C4-2B (cell line): ENCODE measurements around the gene TEX13C.

Experiments
- H3K27ac ChIP-seq: fragments of 450-650 bp; 2 replicates; pipeline ENCODE4 v1.5.1; 2017
- CTCF ChIP-seq: fragments of 450-650 bp; conservative IDR thresholded peaks from 2 replicates; pipeline ENCODE4 v1.5.1; 2017; ENCODE audit warnings: mild to moderate bottlenecking
- ZFX ChIP-seq: fragments of 450-650 bp; IDR thresholded peaks from 2 replicates; pipeline ENCODE4 v1.6.1; 2017

TEX13C gene

GRCh38 chrX:125319646-125320521 lies at the start of gene TEX13C:
TEX13C (plus strand) TSS chrX:125319871; CDS start chrX:125320120, 249 bp downstream.
- H3K27ac ChIP-seq = no peak within 1 kb of the TSS
- TF ChIP-seq CTCF (no peak), ZFX (no peak)

DNA sequence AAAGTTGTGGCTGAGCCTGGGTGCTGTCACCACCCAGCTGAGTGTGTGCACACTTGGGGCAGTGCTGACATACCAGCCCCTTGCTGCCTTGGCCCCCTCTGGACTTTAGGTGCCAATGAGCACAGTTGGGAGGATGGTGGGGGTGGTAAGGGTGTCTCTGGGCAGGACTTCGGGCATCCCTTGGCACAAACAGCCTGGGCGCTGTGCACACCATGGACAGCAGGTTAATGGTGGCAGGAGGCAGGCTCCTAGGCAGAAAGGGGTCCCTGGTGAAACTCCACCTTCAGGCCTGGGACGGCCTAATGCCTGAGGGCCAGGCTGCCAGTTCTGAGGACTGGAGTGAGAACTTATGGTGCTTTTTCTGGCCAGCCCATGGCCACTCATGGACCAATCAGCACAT lies 32.4 kb upstream of the TEX13C start:
- TF ChIP-seq ZFX = no peak
- no peak for TF ChIP-seq CTCF
- no peak overlapping the region for H3K27ac ChIP-seq

GRCh38 chrX:125288343-125288742 lies 31.3 kb upstream of the TEX13C start:
- H3K27ac ChIP-seq = no peak overlapping the region
- TF ChIP-seq CTCF = no peak
- no peak for TF ChIP-seq ZFX

- no peak overlapping the region for H3K27ac ChIP-seq
- no peak for TF ChIP-seq CTCF
- no peak for TF ChIP-seq ZFX
These were observed 30.5 kb upstream of the TEX13C start for GRCh38 chrX:125289209-125289608.

- TF ChIP-seq ZFX (no peak), CTCF (no peak)
- no peak overlapping the region for H3K27ac ChIP-seq
These were observed 29.8 kb upstream of the TEX13C start for GRCh38 chrX:125289920-125290319.

DNA sequence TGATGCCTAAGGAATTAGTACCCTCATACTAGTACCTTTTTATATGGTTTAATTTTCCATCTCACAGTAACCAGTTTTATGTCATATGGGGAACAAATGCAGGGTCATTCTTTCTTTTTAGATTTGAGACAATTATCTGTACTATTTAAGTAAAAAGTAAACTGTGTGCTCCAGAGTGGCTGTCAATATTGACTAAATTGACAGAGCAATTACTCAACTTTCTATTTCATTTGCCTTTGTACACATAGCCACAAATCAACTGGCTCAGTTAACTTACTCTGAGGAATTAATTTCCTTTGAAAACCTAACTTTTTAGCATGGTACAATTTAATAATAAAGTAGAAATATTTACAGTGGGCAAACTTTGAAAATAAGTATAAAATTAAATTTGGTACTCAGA lies 28.5 kb upstream of the TEX13C start:
- H3K27ac ChIP-seq = no peak overlapping the region
- no peak for TF ChIP-seq ZFX
- TF ChIP-seq CTCF = no peak

DNA sequence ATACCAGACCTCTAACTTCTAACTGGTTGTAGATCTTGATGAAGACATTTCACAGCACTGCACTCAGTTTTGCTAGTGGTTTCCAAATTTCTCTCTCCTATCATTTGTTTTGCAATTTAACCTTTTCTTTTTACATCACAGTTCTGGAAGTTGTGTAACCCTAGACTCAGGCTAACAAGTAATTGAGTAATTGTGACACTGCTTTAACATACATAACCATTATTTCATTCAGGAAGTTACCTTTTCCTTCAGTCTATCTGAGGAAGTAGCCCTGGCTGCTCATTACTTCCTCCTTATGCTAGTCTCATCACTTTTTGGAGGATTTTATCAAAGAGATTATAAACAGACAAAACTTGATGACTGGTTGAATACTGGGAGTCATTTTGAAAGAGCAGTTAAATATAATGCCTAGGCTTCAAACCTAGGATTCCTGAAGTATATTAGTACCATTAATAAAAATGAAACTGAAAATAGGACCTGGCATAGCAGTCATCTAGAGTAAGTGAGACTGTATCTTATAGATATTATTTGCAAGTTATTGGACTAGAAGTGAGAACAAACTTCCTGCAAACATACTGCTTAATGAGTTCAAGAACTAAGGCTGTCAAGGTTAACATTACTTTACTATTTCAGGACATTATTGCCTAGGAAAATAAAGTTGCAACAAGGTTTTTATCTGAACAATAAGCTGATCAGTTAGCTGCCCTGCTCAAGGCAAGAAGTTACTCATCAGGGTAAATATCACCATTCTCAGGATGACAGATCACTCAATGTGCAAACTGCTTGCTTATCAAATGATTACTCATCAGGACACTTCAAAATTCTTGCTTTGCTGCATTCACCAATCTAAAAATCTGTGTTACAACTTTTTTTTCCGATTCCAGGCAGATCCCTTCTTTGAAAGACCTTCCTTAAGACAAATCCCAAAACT lies 25.6 kb upstream of the TEX13C start:
- no peak for TF ChIP-seq ZFX
- TF ChIP-seq CTCF = no peak
- H3K27ac ChIP-seq = no peak overlapping the region
